ENCODE results near the gene ESRRG. TPM values are rescaled to one million over a fixed set of nuclear protein-coding genes. Genes with fewer than 3 reads are reported as not detected.

ESRRG gene
- total and polyA plus RNA-seq, 2 experiments from 2014 or later = not detected

DNA sequence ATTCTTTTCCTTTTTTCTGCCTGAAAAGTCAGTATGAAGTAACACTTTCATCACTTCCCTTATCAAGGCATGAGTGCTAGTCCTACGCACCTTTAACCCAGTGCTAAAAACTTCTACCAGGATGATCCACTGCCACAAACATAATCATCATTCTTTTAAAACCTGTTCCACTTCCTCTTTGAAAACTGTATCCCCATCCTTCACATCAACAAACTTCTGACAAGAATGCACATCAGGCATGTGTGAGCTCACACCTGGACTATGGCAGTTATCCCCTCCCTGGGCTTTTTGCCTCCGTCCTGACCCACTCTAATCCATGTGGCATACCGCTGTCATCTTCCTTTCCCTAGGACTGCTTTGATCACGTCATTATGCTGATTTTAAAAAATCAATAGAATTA is 70.2 kb downstream of the ESRRG start:
- peaks cover 3% of the 10 kb centered on the region; the same call in 1 of the 2 replicates for H3K9me2 ChIP-seq (ENCODE audit: insufficient read depth)
- no peaks in the 10 kb centered on the region for H3K9me3 ChIP-seq (ENCODE audit: low read depth)
- H3K4me1 ChIP-seq (ENCODE audit: insufficient read depth) = no peaks in the 10 kb centered on the region
- H3F3A ChIP-seq (ENCODE audit: insufficient read depth) = no peaks in the 10 kb centered on the region
- no peak overlapping the region for H3K4me3 ChIP-seq
- H2AFZ ChIP-seq = no peak overlapping the region
- no peak overlapping the region for H3K9ac ChIP-seq
- H3K27me3 ChIP-seq (replicated peaks; ENCODE audit: insufficient read depth) = no peaks in the 10 kb centered on the region
- in situ Hi-C loops (cut with MboI) = no loop called here
- DNase-seq = no peak
- TF ChIP-seq EZH2phosphoT487 (IDR thresholded peaks at IDR 0.05; ENCODE audit: insufficient read depth, low read depth) = no peak
- TF ChIP-seq EZH2 (IDR thresholded peaks at IDR 0.05; ENCODE audit: insufficient read depth, poor library complexity, severe bottlenecking) = no peak
- WGBS, 2 experiments (ENCODE audit: low coverage in 1 of 2, low lambda C conversion rate in 2 of 2, missing lambda C conversion rate in 2 of 2) = 36 to 39% methylated on average over 4 of the region's 4 CpGs
- H4K20me1 ChIP-seq (ENCODE audit: insufficient read depth) = no peaks in the 10 kb centered on the region
- no peak overlapping the region for H3K27ac ChIP-seq
- no peaks in the 10 kb centered on the region for H3K79me2 ChIP-seq (ENCODE audit: insufficient read depth)
- no peaks in the 10 kb centered on the region for H3K36me3 ChIP-seq (ENCODE audit: low read depth)
- H3K4me2 ChIP-seq (ENCODE audit: unreplicated experiment) = no peak overlapping the region

DNA sequence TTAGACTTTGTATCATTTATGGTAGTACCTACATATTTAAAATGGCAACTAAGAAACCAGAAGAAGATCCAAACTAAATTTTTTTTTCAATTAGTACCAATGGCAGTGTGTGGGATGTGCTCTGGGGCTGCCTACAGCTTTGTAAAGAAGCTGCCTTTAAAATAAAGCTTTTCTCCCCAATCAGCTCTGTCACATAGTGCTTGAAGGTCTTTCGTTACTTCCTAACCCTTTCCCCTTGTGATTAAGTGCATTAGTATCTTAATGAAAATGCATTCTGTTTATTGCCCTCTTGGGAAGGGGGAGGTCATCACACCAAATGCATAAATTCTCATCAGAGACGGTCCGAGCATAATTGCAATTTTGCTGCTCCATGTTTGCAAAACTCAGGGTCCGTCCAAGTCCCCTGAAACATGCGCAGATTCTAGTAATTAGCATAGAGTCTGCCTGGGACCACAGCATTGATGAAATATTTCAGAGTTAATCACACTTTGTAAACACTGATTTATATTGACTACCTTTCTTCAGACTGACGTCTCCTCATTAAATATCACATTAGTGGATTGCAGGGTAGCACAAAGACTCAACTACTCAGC is 71.3 kb downstream of the ESRRG start:
- Histone ChIP-seq H3K9ac (no peak overlapping the region), H3K4me1 (ENCODE audit: insufficient read depth) (no peaks in the 10 kb centered on the region), H3K79me2 (ENCODE audit: insufficient read depth) (no peaks in the 10 kb centered on the region), H3K4me2 (ENCODE audit: unreplicated experiment) (no peak overlapping the region), H4K20me1 (ENCODE audit: insufficient read depth) (no peaks in the 10 kb centered on the region), H3K36me3 (ENCODE audit: low read depth) (no peaks in the 10 kb centered on the region), H3K9me3 (ENCODE audit: low read depth) (no peaks in the 10 kb centered on the region), H3K9me2 (ENCODE audit: insufficient read depth) (peaks cover 3% of the 10 kb centered on the region; the same call in 1 of the 2 replicates), H3K4me3 (no peak overlapping the region), H3F3A (ENCODE audit: insufficient read depth) (no peaks in the 10 kb centered on the region), H3K27ac (no peak overlapping the region), H3K27me3 (replicated peaks; ENCODE audit: insufficient read depth) (no peaks in the 10 kb centered on the region), H2AFZ (no peak overlapping the region)
- TF ChIP-seq EZH2phosphoT487 (IDR thresholded peaks at IDR 0.05; ENCODE audit: insufficient read depth, low read depth) = no peak
- TF ChIP-seq EZH2 (IDR thresholded peaks at IDR 0.05; ENCODE audit: insufficient read depth, poor library complexity, severe bottlenecking) = no peak
- 43 to 48% methylated on average over 6 of the region's 6 CpGs for WGBS, 2 experiments (ENCODE audit: low coverage in 1 of 2, low lambda C conversion rate in 2 of 2, missing lambda C conversion rate in 2 of 2)
- in situ Hi-C loops (cut with MboI) = no loop called here
- DNase-seq = no peak

DNA sequence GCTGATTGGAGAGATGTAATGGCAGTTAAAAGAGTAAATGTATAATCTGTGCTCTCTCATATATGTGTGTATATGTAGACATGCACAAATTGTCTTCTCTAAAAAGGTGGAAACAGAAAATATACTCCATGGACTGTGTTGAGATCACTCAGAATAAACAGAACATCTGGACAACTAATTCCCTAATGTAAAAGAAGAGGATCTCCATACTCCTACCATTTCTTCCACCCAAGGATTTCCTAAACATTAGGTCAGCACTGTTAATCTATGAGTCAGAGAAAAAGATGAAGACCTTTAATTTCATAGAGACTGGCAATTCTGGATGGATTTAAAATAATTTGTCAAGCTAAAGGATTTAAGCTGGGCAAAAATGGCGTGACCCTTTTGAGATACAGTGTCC is 80.1 kb downstream of the ESRRG start:
- Histone ChIP-seq H3K27ac (no peak overlapping the region), H3K36me3 (ENCODE audit: low read depth) (no peaks in the 10 kb centered on the region), H3K4me3 (no peak overlapping the region), H3K9me3 (ENCODE audit: low read depth) (no peaks in the 10 kb centered on the region), H3K27me3 (replicated peaks; ENCODE audit: insufficient read depth) (no peaks in the 10 kb centered on the region; the same call in 1 of the 2 replicates), H3K9ac (no peak overlapping the region), H3K79me2 (ENCODE audit: insufficient read depth) (no peaks in the 10 kb centered on the region), H3K9me2 (ENCODE audit: insufficient read depth) (no peaks in the 10 kb centered on the region), H4K20me1 (ENCODE audit: insufficient read depth) (no peaks in the 10 kb centered on the region), H3K4me1 (ENCODE audit: insufficient read depth) (no peaks in the 10 kb centered on the region), H3K4me2 (ENCODE audit: unreplicated experiment) (no peak overlapping the region), H2AFZ (no peak overlapping the region), H3F3A (ENCODE audit: insufficient read depth) (no peaks in the 10 kb centered on the region)
- TF ChIP-seq EZH2phosphoT487 (IDR thresholded peaks at IDR 0.05; ENCODE audit: insufficient read depth, low read depth) (no peak), EZH2 (IDR thresholded peaks at IDR 0.05; ENCODE audit: insufficient read depth, poor library complexity, severe bottlenecking) (no peak)
- DNase-seq = no peak
- WGBS, 2 experiments (ENCODE audit: low coverage in 1 of 2, low lambda C conversion rate in 2 of 2, missing lambda C conversion rate in 2 of 2) = 12 to 31% methylated on average over 1 of the region's 1 CpG
- in situ Hi-C loops (cut with MboI) = no loop called here

DNA sequence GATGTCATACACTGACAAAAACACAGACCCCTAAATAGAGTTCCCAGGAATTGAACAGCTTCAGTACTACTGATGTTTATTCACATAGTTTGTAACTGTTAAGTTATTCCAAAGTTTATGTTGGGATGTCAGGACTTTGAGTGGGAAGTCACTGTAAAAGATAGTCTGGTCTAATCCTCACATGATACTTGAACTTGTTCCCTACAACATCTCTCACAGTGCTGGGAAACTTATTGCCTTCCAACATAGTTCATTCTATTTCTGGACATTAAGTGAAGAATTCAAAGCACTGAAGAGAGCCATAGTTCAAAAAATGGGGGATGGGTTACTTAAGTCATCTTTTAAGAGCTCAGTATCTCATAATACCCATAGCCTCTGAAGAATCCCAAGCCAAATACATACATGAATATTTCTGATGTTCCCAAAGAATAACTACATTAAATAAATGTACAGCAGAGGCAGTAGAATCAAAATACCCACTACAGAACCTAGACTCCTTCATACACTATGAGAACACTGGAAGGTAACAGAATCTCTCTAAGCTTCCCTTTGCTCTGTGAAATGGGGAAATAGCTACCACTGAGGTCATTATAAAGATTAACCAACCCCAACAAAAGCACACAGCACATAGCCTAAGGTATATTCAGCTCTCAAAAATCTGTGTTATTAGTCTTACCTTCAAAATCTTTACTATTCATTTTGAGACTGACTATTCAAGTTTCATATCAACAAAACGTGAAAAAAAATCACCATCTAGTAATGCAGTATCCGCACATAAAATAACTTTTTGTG is 81.4 kb downstream of the ESRRG start:
- no peaks in the 10 kb centered on the region for H3F3A ChIP-seq (ENCODE audit: insufficient read depth)
- no peaks in the 10 kb centered on the region for H3K4me1 ChIP-seq (ENCODE audit: insufficient read depth)
- in situ Hi-C loops (cut with MboI) = no loop called here
- no peak overlapping the region for H2AFZ ChIP-seq
- no peaks in the 10 kb centered on the region for H3K79me2 ChIP-seq (ENCODE audit: insufficient read depth)
- H3K9ac ChIP-seq = no peak overlapping the region
- no peaks in the 10 kb centered on the region for H4K20me1 ChIP-seq (ENCODE audit: insufficient read depth)
- no peaks in the 10 kb centered on the region for H3K9me3 ChIP-seq (ENCODE audit: low read depth)
- no peaks in the 10 kb centered on the region; the same call in 1 of the 2 replicates for H3K27me3 ChIP-seq (replicated peaks; ENCODE audit: insufficient read depth)
- H3K4me3 ChIP-seq = no peak overlapping the region
- no peak overlapping the region for H3K4me2 ChIP-seq (ENCODE audit: unreplicated experiment)
- H3K27ac ChIP-seq = no peak overlapping the region
- H3K9me2 ChIP-seq (ENCODE audit: insufficient read depth) = no peaks in the 10 kb centered on the region
- 20 to 27% methylated on average over 2 of the region's 2 CpGs for WGBS, 2 experiments (ENCODE audit: low coverage in 1 of 2, low lambda C conversion rate in 2 of 2, missing lambda C conversion rate in 2 of 2)
- TF ChIP-seq EZH2phosphoT487 (IDR thresholded peaks at IDR 0.05; ENCODE audit: insufficient read depth, low read depth) (no peak), EZH2 (IDR thresholded peaks at IDR 0.05; ENCODE audit: insufficient read depth, poor library complexity, severe bottlenecking) (no peak)
- no peaks in the 10 kb centered on the region for H3K36me3 ChIP-seq (ENCODE audit: low read depth)
- no peak for DNase-seq

Data from GM23248 (cell line).